ENCODE results near the gene ENOX2. TPM values are rescaled to one million over a fixed set of nuclear protein-coding genes. Genes with fewer than 3 reads are reported as not detected.

The ENOX2 gene
- polyA plus RNA-seq, 1 donor from 2014 or later = 48.7 TPM

- Histone ChIP-seq H3K9me3 (ENCODE audit: low read length) (no peaks in the 10 kb centered on the region), H4K20me1 (ENCODE audit: insufficient read depth) (no peaks in the 10 kb centered on the region), H3K9ac (ENCODE audit: low read length) (no peak overlapping the region), H3K27me3 (ENCODE audit: insufficient read depth, low read depth, low read length) (no peaks in the 10 kb centered on the region), H3K27ac (ENCODE audit: low read length) (no peak overlapping the region), H3K4me3 (ENCODE audit: low read length) (no peak overlapping the region), H3F3A (ENCODE audit: insufficient read depth, low read length, poor library complexity, severe bottlenecking) (no peaks in the 10 kb centered on the region), H3K4me2 (ENCODE audit: low read length) (no peak overlapping the region), H2AFZ (ENCODE audit: low read depth, low read length) (no peak overlapping the region), H3K36me3 (ENCODE audit: insufficient read depth, low read length) (no peaks in the 10 kb centered on the region), H3K79me2 (replicated peaks; ENCODE audit: insufficient read depth, low read length) (no peaks in the 10 kb centered on the region), H3K9me2 (ENCODE audit: insufficient read depth, low read length) (no peaks in the 10 kb centered on the region)
- TF ChIP-seq EZH2 (IDR thresholded peaks at IDR 0.05; ENCODE audit: borderline replicate concordance, insufficient read depth, low read length, poor library complexity, severe bottlenecking) (no peak), EP300 (conservative IDR thresholded peaks at IDR 0.05; ENCODE audit: poor library complexity, severe bottlenecking) (no peak), RAD21 (conservative IDR thresholded peaks at IDR 0.05) (no peak), POLR2AphosphoS5 (IDR thresholded peaks at IDR 0.05) (no peak), CTCF (IDR thresholded peaks at IDR 0.05; ENCODE audit: poor library complexity, severe bottlenecking) (no peak), SMC3 (conservative IDR thresholded peaks at IDR 0.05; ENCODE audit: poor library complexity) (no peak), MXI1 (conservative IDR thresholded peaks at IDR 0.05; ENCODE audit: poor library complexity, severe bottlenecking) (no peak), TAF1 (IDR thresholded peaks at IDR 0.05; ENCODE audit: low read depth) (no peak), REST (IDR thresholded peaks at IDR 0.05; ENCODE audit: borderline replicate concordance) (no peak)
Observed at GRCh38 chrX:130877892-130878341, 25.1 kb downstream of the ENOX2 start.

GRCh38 chrX:130876226-130876625, 26.8 kb downstream of the ENOX2 start:
- no peak overlapping the region for H3K4me3 ChIP-seq (ENCODE audit: low read length)
- no peaks in the 10 kb centered on the region for H3K36me3 ChIP-seq (ENCODE audit: insufficient read depth, low read length)
- H2AFZ ChIP-seq (ENCODE audit: low read depth, low read length) = no peak overlapping the region
- no peak overlapping the region for H3K9ac ChIP-seq (ENCODE audit: low read length)
- H3K4me2 ChIP-seq (ENCODE audit: low read length) = no peak overlapping the region
- no peak for TF ChIP-seq REST (IDR thresholded peaks at IDR 0.05; ENCODE audit: borderline replicate concordance)
- TF ChIP-seq EZH2 (IDR thresholded peaks at IDR 0.05; ENCODE audit: borderline replicate concordance, insufficient read depth, low read length, poor library complexity, severe bottlenecking) = no peak
- TF ChIP-seq POLR2AphosphoS5 (IDR thresholded peaks at IDR 0.05) = no peak
- TF ChIP-seq EP300 (conservative IDR thresholded peaks at IDR 0.05; ENCODE audit: poor library complexity, severe bottlenecking) = no peak
- no peak for TF ChIP-seq RAD21 (conservative IDR thresholded peaks at IDR 0.05)
- no peak for TF ChIP-seq MXI1 (conservative IDR thresholded peaks at IDR 0.05; ENCODE audit: poor library complexity, severe bottlenecking)
- no peak for TF ChIP-seq SMC3 (conservative IDR thresholded peaks at IDR 0.05; ENCODE audit: poor library complexity)
- TF ChIP-seq CTCF (IDR thresholded peaks at IDR 0.05; ENCODE audit: poor library complexity, severe bottlenecking) = no peak
- TF ChIP-seq TAF1 (IDR thresholded peaks at IDR 0.05; ENCODE audit: low read depth) = no peak
- H3K9me2 ChIP-seq (ENCODE audit: insufficient read depth, low read length) = no peaks in the 10 kb centered on the region
- H3K79me2 ChIP-seq (replicated peaks; ENCODE audit: insufficient read depth, low read length) = no peaks in the 10 kb centered on the region
- H3F3A ChIP-seq (ENCODE audit: insufficient read depth, low read length, poor library complexity, severe bottlenecking) = no peaks in the 10 kb centered on the region
- no peak overlapping the region for H3K27ac ChIP-seq (ENCODE audit: low read length)
- no peaks in the 10 kb centered on the region for H4K20me1 ChIP-seq (ENCODE audit: insufficient read depth)
- H3K9me3 ChIP-seq (ENCODE audit: low read length) = no peaks in the 10 kb centered on the region
- no peaks in the 10 kb centered on the region for H3K27me3 ChIP-seq (ENCODE audit: insufficient read depth, low read depth, low read length)

Measured in neural cell (in vitro differentiated cells).